B cell (primary cell): ENCODE results near the gene PRPF39. TPM values are rescaled to one million over a fixed set of nuclear protein-coding genes. Genes with fewer than 3 reads are reported as not detected.

Source experiments
- ATAC-seq: fragments of 200-7000 bp; cut with Tn5 transposase; one replicate; pipeline ENCODE4 v1.10.0; 2021; ENCODE audit warnings: low read depth, mild to moderate bottlenecking, moderate number of reproducible peaks, moderate library complexity
- CTCF ChIA-PET: fragments of 350-600 bp; sonication (Branson Sonifier 250); formaldehyde crosslinking; loops from one replicate; lab custom pipeline; 2021; ENCODE audit warnings: antibody characterized with exemption, inconsistent platforms; lab: Charles Lee
- POLR2A ChIA-PET: fragments of 350-600 bp; sonication (Branson Sonifier 250); formaldehyde crosslinking; loops from one replicate; lab custom pipeline; 2021; ENCODE audit warnings: antibody characterized with exemption; lab: Charles Lee
- DNase-seq: peaks from one replicate; pipeline ENCODE4 v3.0.0; 2013
- H2AFZ ChIP-seq: 2 replicates; pipeline ENCODE4 v1.6.1; 2012; ENCODE audit warnings: mild to moderate bottlenecking, low read depth, low read length; ENCODE audit not compliant: insufficient read depth, poor library complexity, severe bottlenecking
- H3K27ac ChIP-seq, 2 donors: 1 replicate in 1 of 2; 2 replicates in 1 of 2; pipeline ENCODE4 v1.5.1; 2012 to 2013; ENCODE audit warnings: low read length in 2 of 2, mild to moderate bottlenecking in 2 of 2, moderate library complexity in 1 of 2
- H3K27me3 ChIP-seq, 4 experiments: fragments of 200-600 bp in 1 of 4; sonication (generic) in 1 of 4; replicated peaks in 1 of 4; 1 replicate in 2 of 4; 2 replicates in 2 of 4; pipeline versions ENCODE4 v1.6.1 to v1.7.0; 2013 to 2016; ENCODE audit warnings: low read length in 3 of 4, mild to moderate bottlenecking in 2 of 4, mixed read lengths in 1 of 4, moderate library complexity in 1 of 4; ENCODE audit not compliant: insufficient read depth in 4 of 4, control insufficient read depth in 3 of 4; ENCODE audit errors: control extremely low read depth in 1 of 4
- H3K36me3 ChIP-seq, 2 experiments: replicated peaks in 1 of 2; 1 replicate in 1 of 2; 2 replicates in 1 of 2; pipeline versions ENCODE4 v1.6.1 to v1.7.1; 2013; ENCODE audit warnings: low read length in 1 of 2; ENCODE audit not compliant: insufficient read depth in 2 of 2, control insufficient read depth in 1 of 2; ENCODE audit errors: control extremely low read depth in 1 of 2, extremely low read depth in 1 of 2
- H3K4me1 ChIP-seq, 2 donors: fragments of 200-600 bp in 1 of 2; sonication (generic) in 1 of 2; 1 replicate in 1 of 2; 2 replicates in 1 of 2; pipeline versions ENCODE4 v1.5.1 to v1.6.1; 2013 to 2017; ENCODE audit warnings: low read length in 2 of 2; ENCODE audit not compliant: control insufficient read depth in 2 of 2, insufficient read depth in 2 of 2
- H3K4me2 ChIP-seq: replicated peaks from 2 replicates; pipeline ENCODE3; 2012; ENCODE audit warnings: mild to moderate bottlenecking, low read depth, low read length; ENCODE audit not compliant: poor library complexity, severe bottlenecking
- H3K4me3 ChIP-seq, 5 experiments: fragments of 200-600 bp in 1 of 5; sonication (generic) in 1 of 5; 1 replicate in 3 of 5; 2 replicates in 2 of 5; pipeline versions ENCODE4 v1.5.1 to v1.7.0; 2011 to 2016; ENCODE audit warnings: low read length in 4 of 5, mild to moderate bottlenecking in 4 of 5, low read depth in 2 of 5, control low read depth in 1 of 5, moderate library complexity in 1 of 5; ENCODE audit not compliant: insufficient read depth in 1 of 5; ENCODE audit errors: control extremely low read depth in 1 of 5, extremely low read depth in 1 of 5
- H3K79me2 ChIP-seq: fragments of 200-600 bp; sonication (generic); one replicate; pipeline ENCODE4 v1.6.0; 2016; ENCODE audit warnings: low read length; ENCODE audit not compliant: control insufficient read depth, insufficient read depth
- H3K9ac ChIP-seq: fragments of 200-600 bp; sonication (generic); 2 replicates; pipeline ENCODE4 v1.6.1; 2017; ENCODE audit warnings: mild to moderate bottlenecking, low read length, moderate library complexity
- H3K9me3 ChIP-seq, 3 donors: one replicate each; pipeline versions ENCODE4 v1.6.1 to v1.7.1; 2013; ENCODE audit warnings: low read length in 2 of 3; ENCODE audit not compliant: control insufficient read depth in 2 of 3, insufficient read depth in 1 of 3; ENCODE audit errors: control extremely low read depth in 1 of 3
- H4K20me1 ChIP-seq: 2 replicates; pipeline ENCODE4 v1.6.0; 2012; ENCODE audit warnings: mild to moderate bottlenecking, low read length; ENCODE audit not compliant: insufficient read depth, control insufficient read depth, poor library complexity, severe bottlenecking
- H3K27ac Mint-ChIP-seq: one replicate; pipeline ENCODE4 v1.8.0; 2021; ENCODE audit warnings: mixed read lengths
- H3K27me3 Mint-ChIP-seq: one replicate; pipeline ENCODE4 v1.8.0; 2021; ENCODE audit warnings: mixed read lengths
- H3K4me1 Mint-ChIP-seq: one replicate; pipeline ENCODE4 v1.8.0; 2021; ENCODE audit warnings: mixed read lengths
- H3K4me3 Mint-ChIP-seq: one replicate; pipeline ENCODE4 v1.8.0; 2021; ENCODE audit warnings: mixed read lengths
- H3K9me3 Mint-ChIP-seq: one replicate; pipeline ENCODE4 v1.8.0; 2022; ENCODE audit warnings: mixed read lengths; ENCODE audit not compliant: insufficient read depth
- CTCF ChIP-seq: fragments of 200-600 bp; IDR thresholded peaks from one replicate; pipeline ENCODE4 v1.8.0; 2022; ENCODE audit warnings: antibody characterized with exemption, mild to moderate bottlenecking
- EZH2 ChIP-seq: IDR thresholded peaks from 2 replicates; pipeline ENCODE4 v1.6.1; 2012; ENCODE audit warnings: borderline replicate concordance, low read depth, mild to moderate bottlenecking, moderate library complexity, low read length; ENCODE audit not compliant: insufficient read depth, poor library complexity, severe bottlenecking
- intact Hi-C: fragments of 100-400 bp; cut with micrococcal nuclease; formaldehyde crosslinking; loops from one replicate; pipeline ENCODE4 v1.10.0; 2022
- polyA plus RNA-seq: library from polyadenylated mRNA; depleted of rRNA; stranded (reverse); fragments of >200 nt; gene quantifications from 2 replicates; pipeline ENCODE4 v1.2.3, GENCODE V29; 2012
- small RNA-seq: library from RNA; depleted of rRNA; stranded (forward); fragments of <200 nt; gene quantifications from one replicate; pipeline ENCODE3, GENCODE V24; 2012; ENCODE audit warnings: low replicate concordance, low read depth; ENCODE audit not compliant: insufficient read length
- total RNA-seq, 2 donors: library from RNA; stranded (reverse); fragments of 120-200 nt in 1 of 2; gene quantifications; 1 replicate in 1 of 2; 2 replicates in 1 of 2; pipeline versions ENCODE4 v1.2.3 to v1.2.4, GENCODE V29; 2013 to 2022

PRPF39 gene
- total and polyA plus RNA-seq, 2 donors (not counting 1 experiment from before 2014, with no cell fraction given): 64.8 to 72.7 TPM

- no peaks in the 10 kb centered on the region for H4K20me1 ChIP-seq
- no peaks in the 10 kb centered on the region for H3K9me3 ChIP-seq
- ATAC-seq: no peak
- intact Hi-C loops: no loop called here
- H3K4me1 ChIP-seq: no peaks in the 10 kb centered on the region
- no peak for DNase-seq
- no peak overlapping the region for H3K27ac Mint-ChIP-seq
- H3K4me2 ChIP-seq: no peak overlapping the region
- no peak overlapping the region for H3K9ac ChIP-seq
- H3K79me2 ChIP-seq: no peaks in the 10 kb centered on the region
- H3K9me3 Mint-ChIP-seq: no peaks in the 10 kb centered on the region
- H3K4me3 ChIP-seq: no peak overlapping the region
- no peak overlapping the region for H3K27ac ChIP-seq
- POLR2A ChIA-PET: no interaction called here
- H3K27me3 Mint-ChIP-seq: no peaks in the 10 kb centered on the region
- H3K36me3 ChIP-seq: no peaks in the 10 kb centered on the region
- no peaks in the 10 kb centered on the region for H3K27me3 ChIP-seq
- H3K4me1 Mint-ChIP-seq: no peaks in the 10 kb centered on the region
- no peak overlapping the region for H2AFZ ChIP-seq
- CTCF ChIA-PET: no interaction called here
- TF ChIP-seq CTCF: no peak
- no peak for TF ChIP-seq EZH2
- no peak overlapping the region for H3K4me3 Mint-ChIP-seq
These were observed 72.2 kb downstream of the PRPF39 start for GRCh38 chr14:45156067-45156466.

Small RNA genes within 50 kb of the gene (small RNA-seq; reads per million reads assigned to genes)
- gene RF00151: 1.9 reads per million, percentile 9 among the genes with 10 or more reads in this experiment
- gene SNORD127: 62,554 reads per million, percentile 100 among the genes with 10 or more reads in this experiment

Other genes starting within 250 kb of the PRPF39 start
- 33.5 and 36.1 TPM in 2 replicates for gene KLHL28, start 122.2 kb upstream of the PRPF39 start, total RNA-seq
- gene KLHL28, start 122.2 kb upstream of the PRPF39 start, polyA plus RNA-seq: 8.9 and 12.2 TPM in 2 replicates
- 23.9 and 25.6 TPM in 2 replicates for gene TOGARAM1, start 121.9 kb upstream of the PRPF39 start, total RNA-seq
- gene TOGARAM1, start 121.9 kb upstream of the PRPF39 start, polyA plus RNA-seq: 3.4 and 5.2 TPM in 2 replicates
- 49.1 and 58.7 TPM in 2 replicates for gene FKBP3, start 50.4 kb downstream of the PRPF39 start, total RNA-seq
- 18.5 and 25.5 TPM in 2 replicates for gene FKBP3, start 50.4 kb downstream of the PRPF39 start, polyA plus RNA-seq
- gene FANCM, start 51.8 kb downstream of the PRPF39 start, total RNA-seq: 14.0 and 15.5 TPM in 2 replicates
- 3.0 and 4.3 TPM in 2 replicates for gene FANCM, start 51.8 kb downstream of the PRPF39 start, polyA plus RNA-seq
- gene MIS18BP1, start 169.1 kb downstream of the PRPF39 start, total RNA-seq: 85.5 and 92.5 TPM in 2 replicates
- 30.0 and 40.5 TPM in 2 replicates for gene MIS18BP1, start 169.1 kb downstream of the PRPF39 start, polyA plus RNA-seq